GM18526 (cell line): ENCODE results near the gene TNS1.

Source experiments
- POLR2A ChIP-seq: IDR thresholded peaks from 3 replicates; pipeline ENCODE4 v1.6.1; 2011; ENCODE audit not compliant: insufficient read length; ENCODE audit errors: extremely low read depth

Gene TNS1

DNA sequence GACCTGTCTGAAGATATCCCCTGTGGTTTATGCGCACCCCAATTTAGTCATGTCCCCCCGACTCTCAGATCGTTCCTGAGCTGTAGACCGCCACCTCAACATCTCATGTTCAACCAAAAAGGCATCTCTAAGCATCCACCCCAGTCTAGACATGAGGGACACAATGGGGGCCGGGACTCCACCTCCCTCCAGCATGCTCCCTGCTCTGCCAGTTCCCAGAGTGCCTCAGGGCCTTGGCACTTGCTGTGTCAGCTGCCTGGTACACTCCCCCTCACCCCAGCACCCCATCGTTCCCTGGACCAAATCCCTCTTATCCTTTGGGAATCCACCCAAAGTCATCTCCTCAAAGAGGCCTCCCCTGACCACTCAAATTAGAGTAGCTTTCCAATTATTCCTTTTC, 22.2 kb downstream of the TNS1 start:
- no peak for TF ChIP-seq POLR2A

DNA sequence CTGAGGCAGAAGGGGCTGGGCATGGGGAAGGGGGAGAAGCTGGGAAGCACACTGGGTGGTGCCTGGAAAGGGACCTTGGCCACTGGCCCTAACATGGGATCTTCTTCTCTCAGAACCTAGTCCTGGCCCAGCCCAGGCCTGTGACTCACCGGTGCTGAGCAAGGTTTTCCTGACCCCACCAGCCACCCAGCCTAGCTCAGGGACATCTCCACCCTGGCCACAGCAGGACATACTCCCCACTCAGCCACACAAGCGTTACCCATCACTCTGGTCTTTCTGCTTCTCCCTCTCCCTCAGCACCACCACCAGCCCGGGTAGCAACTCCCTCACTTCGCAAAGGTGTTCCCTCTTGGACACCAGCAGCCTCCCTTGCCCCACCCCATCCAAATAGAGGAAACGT, 22.8 kb downstream of the TNS1 start:
- TF ChIP-seq POLR2A: no peak

DNA sequence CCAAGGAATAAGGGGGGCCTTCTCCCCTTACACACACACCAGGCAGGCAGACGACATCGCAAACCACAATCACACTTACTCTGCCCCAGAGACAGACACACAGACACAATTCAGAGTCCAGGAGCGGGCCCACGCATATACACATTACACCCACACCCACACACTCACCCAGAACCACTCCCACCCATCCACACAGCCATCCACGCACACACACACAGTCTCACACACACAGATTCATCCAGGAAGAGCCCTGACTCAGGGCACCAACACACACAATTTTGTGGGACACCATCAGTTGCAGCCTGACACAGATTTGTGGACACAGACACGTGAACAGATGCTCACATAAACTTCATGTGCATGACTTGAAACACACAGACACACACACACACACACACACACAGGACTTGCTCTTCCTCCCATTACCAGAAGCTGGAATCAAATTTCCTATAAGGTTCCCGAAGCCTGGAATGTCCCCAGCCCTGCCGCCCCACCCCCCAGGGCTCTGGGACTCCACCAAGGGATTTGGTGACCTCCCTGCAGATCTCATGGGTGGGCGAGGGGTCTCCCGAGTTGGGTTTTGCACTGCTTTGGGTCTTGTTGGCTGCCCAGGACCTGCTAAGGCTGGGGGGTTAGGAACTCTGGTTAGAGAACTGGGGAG, 23.5 kb downstream of the TNS1 start:
- TF ChIP-seq POLR2A: no peak

DNA sequence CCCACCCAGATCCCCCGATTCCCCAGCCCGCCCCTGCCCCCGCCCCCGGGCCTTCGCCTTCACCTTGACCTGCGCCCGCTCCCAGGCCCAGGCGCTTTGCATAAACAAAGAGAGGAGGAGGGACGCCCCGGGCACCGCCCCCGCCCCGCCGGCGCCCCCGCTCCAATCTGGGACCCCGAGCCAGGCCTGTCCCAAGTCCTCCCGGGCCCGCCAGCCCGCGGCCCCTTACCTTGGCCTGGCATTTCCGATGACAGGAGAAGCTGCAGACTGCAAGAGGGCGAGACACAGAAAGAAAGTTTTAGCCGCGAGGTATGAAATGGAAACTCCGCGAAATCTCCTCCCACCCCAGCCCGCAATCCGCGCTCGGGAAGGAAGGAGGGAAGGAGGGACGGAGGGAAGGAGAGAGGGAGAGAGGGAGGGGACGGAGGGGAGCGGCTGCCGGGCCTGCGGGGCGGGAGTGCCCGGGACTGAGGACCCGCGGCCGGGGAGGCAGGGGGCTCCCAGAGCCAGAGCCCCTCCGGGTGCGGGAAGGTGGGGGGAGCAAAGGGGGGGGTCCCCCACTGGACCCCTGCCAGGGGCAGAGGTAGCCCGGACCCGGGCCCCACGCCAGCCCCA, 24.2 kb downstream of the TNS1 start:
- TF ChIP-seq POLR2A: no peak

DNA sequence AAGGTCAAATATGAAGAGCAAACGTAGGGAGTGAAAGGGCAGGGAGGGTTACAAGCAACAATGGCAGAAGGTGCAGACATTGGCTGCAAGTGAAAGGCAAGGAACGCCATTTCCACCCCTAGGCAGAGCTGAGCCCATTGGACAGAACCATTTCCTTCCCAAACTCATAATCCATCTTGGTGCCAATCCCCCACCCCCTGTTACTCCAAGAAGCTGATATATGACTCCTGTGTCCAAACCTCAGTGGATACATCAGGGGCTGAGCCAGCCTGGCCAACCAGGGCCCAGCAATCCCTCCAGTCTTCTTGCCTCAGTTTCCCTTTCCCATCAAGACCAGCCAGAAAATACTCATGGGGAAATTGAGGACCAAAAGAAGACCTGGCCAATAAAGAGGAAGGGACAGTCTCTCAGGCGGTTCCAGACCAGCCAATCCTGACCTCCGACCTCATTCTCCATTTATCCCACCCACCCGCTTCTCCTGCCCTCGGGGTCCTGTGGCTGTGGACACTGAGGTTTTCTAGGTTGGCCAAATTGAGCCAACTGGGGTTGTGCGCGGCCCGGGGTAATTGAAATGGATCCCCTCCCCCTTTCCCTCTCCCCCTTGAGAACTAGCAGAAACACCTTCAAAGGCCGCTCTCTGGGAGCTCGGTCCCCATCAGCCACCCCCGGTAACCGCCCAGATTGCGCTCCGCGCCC, 24.8 kb downstream of the TNS1 start:
- no peak for TF ChIP-seq POLR2A

DNA sequence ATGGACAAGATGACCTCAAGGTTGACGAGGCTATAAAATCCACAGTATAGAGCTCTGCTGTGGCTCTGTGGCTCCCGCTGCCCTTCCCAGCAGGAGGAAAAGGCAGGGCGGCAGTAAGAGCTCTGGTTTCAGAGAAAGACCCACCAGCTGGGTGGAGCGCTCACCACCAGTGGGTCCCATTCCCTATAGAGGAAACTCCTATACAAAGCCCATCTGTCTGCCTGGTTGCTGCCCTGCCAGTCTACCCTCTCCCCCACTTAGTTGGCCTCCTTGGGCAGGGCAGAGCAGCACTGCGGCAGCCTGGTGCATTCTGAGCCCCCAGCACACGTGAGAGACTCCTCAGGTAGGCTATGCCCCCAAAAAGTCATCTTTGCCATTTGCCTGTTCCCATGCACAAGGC, 26.5 kb downstream of the TNS1 start:
- TF ChIP-seq POLR2A: no peak

DNA sequence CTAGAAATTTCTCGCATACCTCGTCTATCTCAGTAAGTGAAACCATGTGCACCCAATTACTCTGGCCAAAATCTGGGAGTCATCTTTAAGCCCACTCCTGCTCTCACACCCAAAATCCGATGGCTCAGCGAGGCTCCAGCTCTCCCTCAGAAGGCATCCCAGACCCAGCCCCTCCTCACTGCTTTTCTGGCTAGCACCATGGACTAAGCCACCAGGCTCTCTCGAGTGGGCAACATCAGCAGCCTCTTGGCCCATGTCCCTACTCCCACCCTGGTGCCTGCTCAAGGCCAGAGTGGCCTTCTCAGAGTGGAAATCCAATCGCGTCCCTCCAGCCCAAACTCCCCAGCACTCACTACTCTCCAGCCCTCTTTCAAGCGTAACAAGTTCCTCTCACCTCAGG, 27.2 kb downstream of the TNS1 start:
- TF ChIP-seq POLR2A: no peak

DNA sequence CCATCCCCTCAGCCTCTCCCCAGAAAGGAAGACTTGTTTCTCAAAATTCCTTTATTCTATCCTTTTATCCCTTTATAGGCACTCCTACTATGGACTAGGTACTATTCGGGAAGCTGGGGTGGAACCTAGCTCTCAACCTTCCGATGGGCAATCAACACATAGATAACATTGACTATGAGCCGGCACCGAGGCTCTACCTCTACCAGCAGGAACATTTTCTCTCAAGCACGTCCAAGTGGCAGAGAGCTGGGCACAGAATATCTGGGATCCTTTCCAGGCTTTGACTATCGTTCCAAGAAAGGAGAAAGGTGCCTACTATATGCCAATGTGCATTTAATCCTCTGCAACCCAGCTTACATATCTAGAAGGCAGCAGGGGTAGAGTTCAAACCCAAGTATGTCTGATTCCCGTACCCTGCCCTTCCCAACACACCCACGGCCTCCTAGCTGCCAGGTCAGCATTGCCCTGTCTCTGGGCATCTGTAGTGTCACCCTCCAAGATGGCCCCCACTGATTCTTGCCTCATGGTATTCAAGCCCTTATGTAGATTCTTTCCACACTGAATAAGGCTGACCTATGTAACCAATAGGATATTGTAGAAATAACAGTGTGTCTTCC, 28.3 kb downstream of the TNS1 start:
- TF ChIP-seq POLR2A: no peak

DNA sequence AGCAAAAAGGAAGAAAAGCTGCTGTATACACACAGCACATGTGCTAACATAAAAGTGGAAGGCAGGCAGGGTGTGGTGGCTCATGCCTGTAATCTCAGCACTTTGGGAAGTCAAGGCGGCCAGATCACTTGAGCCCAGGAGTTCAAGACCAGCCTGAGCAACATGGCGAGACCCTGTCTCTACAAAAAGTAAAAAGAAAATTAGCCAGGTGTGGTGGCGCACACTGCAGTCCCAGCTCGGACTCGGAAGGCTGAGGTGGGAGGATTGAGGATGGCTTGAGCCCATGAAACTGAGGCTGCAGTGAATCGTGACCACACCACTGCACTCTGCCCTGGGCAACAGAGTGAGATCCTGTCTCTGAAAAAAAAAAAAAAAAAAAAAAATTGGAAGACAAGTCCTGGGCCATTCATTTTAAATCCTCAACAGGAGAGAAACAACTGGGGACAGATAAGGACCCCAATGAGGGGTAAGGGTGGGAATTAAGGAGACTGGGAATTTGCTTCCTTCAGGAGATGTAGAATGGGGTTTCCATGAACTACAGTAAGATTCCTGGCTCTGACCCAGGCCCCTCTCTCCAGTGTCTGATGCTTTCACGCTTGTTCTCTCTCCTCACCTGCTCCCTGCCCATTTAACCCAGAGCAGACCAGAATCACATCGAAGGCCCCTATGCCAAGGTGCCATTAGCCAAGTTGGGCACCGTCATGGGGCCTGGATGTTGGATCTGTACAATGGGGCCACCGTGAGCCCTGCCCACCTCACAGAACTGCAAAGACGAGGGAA, 29.6 kb downstream of the TNS1 start:
- TF ChIP-seq POLR2A: no peak

DNA sequence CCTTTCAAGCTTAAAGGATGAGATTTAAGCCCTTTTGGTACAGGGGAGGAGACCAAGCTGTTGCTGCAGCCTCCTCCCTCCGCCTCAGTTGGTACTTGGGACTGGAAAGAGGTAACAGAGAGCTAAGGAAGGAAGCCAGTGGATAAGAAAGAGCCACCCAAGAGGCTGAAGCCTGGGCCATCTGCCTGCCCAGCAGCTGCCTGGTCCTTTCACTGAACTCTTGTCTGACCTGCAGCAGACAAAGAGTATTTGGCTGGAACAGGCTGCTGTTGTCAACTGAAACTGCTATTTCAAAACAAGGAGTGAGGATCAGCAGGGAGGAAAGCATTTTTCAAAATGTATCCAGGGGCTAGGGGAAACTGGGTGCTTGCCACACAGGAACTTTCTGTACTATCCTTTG, 30.3 kb downstream of the TNS1 start:
- TF ChIP-seq POLR2A: no peak

DNA sequence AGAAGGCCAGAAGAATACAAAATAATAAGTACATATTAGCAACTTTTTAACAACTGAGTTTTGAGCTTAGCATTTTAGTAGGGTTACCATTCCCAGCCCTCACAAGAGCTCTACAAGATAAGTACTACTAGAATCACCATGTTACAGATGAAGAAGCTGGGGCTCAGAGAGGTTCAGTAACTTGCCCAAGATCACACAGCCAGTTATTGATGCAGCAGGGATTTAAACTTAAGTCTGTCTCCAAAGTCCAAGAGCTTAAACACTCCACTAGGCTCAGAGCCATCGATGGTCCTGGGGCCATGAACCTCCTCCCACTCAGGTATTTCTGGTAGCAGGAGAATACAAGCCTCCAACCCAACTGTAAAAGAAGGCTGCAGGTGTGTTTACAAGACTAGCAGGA, 30.8 kb downstream of the TNS1 start:
- TF ChIP-seq POLR2A: no peak

DNA sequence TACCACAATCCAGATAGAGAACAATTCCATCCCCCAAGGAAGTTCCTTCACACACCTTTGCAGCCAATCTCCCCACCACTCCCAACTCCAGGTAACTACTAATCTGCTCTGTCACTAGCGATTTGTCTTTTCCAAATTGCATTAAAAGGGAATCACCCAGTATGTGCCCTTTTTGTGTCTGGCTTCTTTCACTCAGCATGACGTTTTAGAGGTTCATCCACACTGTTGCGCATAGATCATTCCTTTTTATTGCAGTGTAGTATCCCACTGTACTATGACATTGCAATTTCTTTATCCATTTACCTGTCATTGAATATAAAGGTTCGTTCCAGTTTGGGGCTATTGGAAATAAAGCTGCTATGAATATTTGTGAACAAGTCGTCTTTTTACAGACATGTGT, 31.6 kb downstream of the TNS1 start:
- TF ChIP-seq POLR2A: no peak

DNA sequence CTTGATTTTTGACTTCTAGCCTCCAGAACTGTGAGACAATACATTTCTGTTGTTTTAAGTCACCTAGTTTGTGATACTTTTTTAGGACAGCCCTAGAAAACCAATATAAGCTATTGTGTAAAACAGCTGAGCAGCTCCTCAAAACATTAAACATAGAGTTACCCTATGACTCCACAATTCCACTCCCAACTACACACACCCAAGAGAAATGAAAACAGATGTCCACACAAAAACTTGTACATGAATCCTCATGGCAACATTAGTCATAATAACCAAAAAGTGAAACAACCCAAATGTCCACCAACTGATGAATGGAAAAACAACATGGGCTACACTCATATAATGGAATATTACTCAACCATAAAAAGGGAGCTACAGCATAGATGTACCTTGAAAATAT, 32.6 kb downstream of the TNS1 start:
- TF ChIP-seq POLR2A: no peak

DNA sequence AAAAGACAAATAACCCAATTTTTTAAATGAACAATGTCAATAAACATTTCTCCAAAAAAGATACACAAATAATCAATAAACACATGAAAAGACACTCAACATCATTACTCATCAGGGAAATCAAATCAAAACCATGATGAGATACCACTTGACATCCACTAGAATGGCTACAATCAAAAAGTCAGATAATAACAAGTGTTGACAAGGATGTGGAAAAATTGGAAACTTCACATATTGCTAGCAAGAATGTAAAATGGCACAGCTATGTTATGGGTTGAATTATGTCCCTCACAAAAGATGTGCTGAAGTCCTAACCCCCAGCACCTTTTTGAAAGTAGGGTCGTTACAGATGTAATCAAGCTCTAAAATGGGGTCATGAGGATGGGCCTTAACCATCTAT, 33.2 kb downstream of the TNS1 start:
- no peak for TF ChIP-seq POLR2A

DNA sequence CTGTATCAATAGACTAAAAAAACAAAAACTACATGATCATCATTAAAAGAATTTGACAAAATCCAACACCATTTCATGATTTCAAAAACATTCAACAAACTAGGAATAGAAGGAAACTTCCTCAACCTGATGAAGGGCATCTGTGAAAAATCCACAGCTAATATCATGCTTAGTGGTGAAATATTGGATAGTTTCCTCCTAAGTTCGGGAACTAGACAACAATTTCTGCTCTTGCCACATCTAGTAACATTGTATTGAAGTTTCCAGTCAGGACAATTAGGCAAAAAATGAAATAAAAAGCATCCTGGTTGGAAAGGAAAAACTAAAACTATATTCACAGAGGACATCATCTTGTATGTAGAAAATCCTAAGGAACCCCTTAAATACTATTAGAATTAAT, 34.8 kb downstream of the TNS1 start:
- no peak for TF ChIP-seq POLR2A
